Peyer's patch (tissue), 4 donors: ENCODE data around the gene RABL3.

ENCODE experiments used
- POLR2A ChIP-seq, 2 donors: fragments of 450-650 bp; IDR thresholded peaks; one replicate each; pipeline ENCODE4 v1.5.1; 2017; ENCODE audit warnings: antibody characterized with exemption in 2 of 2, mild to moderate bottlenecking in 2 of 2, moderate library complexity in 2 of 2
- TF ChIP-seq, protein P1 (sequence below), 6 experiments: fragments of 450-650 bp in 4 of 6; fragments of 200-600 bp in 2 of 6; sonication (generic) in 1 of 6; IDR thresholded peaks; one replicate each; pipeline ENCODE4 v1.5.1; 2017 to 2019; ENCODE audit warnings: antibody characterized with exemption in 6 of 6, mild to moderate bottlenecking in 3 of 6, moderate library complexity in 1 of 6

DNA sequence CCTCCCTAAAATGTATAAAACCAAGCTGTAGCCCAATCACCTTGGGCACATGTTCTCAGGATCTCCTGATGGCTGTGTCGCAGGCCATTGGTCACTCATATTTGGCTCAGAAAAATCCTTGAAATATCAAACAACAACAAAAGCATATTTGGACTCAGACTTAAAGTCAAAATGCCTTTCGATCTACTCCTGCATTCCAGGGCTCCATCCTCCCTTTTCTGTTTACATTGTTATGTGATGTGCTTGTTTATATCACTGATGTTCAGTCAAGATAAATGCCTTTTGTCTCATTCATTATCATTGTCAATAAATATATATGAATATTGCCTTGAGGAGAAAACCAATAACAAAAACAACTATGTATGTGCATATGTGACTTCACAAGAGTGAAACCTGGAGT is 92.0 kb downstream of the RABL3 start:
- TF ChIP-seq POLR2A (IDR thresholded peaks at IDR 0.05), result no peak
- TF ChIP-seq, protein P1, sequence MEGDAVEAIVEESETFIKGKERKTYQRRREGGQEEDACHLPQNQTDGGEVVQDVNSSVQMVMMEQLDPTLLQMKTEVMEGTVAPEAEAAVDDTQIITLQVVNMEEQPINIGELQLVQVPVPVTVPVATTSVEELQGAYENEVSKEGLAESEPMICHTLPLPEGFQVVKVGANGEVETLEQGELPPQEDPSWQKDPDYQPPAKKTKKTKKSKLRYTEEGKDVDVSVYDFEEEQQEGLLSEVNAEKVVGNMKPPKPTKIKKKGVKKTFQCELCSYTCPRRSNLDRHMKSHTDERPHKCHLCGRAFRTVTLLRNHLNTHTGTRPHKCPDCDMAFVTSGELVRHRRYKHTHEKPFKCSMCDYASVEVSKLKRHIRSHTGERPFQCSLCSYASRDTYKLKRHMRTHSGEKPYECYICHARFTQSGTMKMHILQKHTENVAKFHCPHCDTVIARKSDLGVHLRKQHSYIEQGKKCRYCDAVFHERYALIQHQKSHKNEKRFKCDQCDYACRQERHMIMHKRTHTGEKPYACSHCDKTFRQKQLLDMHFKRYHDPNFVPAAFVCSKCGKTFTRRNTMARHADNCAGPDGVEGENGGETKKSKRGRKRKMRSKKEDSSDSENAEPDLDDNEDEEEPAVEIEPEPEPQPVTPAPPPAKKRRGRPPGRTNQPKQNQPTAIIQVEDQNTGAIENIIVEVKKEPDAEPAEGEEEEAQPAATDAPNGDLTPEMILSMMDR (IDR thresholded peaks at IDR 0.05), result no peak
